Endothelial cell of hepatic sinusoid (primary cell): ENCODE results near the gene GRM8.
"Not testable (repeated sequence)": the region's sequence is repeated elsewhere in the genome, so short reads cannot be mapped to it uniquely, and the experiment has no call there.

Experiments
- in situ Hi-C: cut with HindIII; loops from 2 replicates; pipeline ENCODE4 v1.10.0; 2017; ENCODE audit warnings: low sequenced_read_pairs

GRM8 gene

GRCh38 chr7:126937171-126937570, 315.6 kb downstream of the GRM8 start:
- in situ Hi-C loops = no loop called here

- in situ Hi-C loops = no loop called here
These were observed 321.2 kb downstream of the GRM8 start for GRCh38 chr7:126931581-126931980.

- in situ Hi-C loops = no loop called here
These were observed 322.6 kb downstream of the GRM8 start for GRCh38 chr7:126930166-126930565.

- in situ Hi-C loops = no loop called here
These were observed 328.3 kb downstream of the GRM8 start for GRCh38 chr7:126924477-126924876.

- in situ Hi-C loops = not testable (repeated sequence)
These were observed 341.1 kb downstream of the GRM8 start for GRCh38 chr7:126911627-126912026.

GRCh38 chr7:126908564-126908963, 344.2 kb downstream of the GRM8 start:
- in situ Hi-C loops = not testable (repeated sequence)

GRCh38 chr7:126907657-126908056, 345.1 kb downstream of the GRM8 start:
- in situ Hi-C loops = not testable (repeated sequence)

- in situ Hi-C loops = not testable (repeated sequence)
These were observed 347.5 kb downstream of the GRM8 start for GRCh38 chr7:126905255-126905654.

- in situ Hi-C loops = not testable (repeated sequence)
These were observed 351.5 kb downstream of the GRM8 start for GRCh38 chr7:126901041-126901765.

- in situ Hi-C loops = not testable (repeated sequence)
These were observed 364.8 kb downstream of the GRM8 start for GRCh38 chr7:126887980-126888379.

- in situ Hi-C loops = not testable (repeated sequence)
These were observed 365.2 kb downstream of the GRM8 start for GRCh38 chr7:126887560-126887959.

- in situ Hi-C loops = not testable (repeated sequence)
These were observed 370.0 kb downstream of the GRM8 start for GRCh38 chr7:126882730-126883129.

GRCh38 chr7:126881908-126882307, 370.8 kb downstream of the GRM8 start:
- in situ Hi-C loops = not testable (repeated sequence)

- in situ Hi-C loops = no loop called here
These were observed 371.4 kb downstream of the GRM8 start for GRCh38 chr7:126881315-126881714.

GRCh38 chr7:126876536-126876935, 376.2 kb downstream of the GRM8 start:
- in situ Hi-C loops = not testable (repeated sequence)

GRCh38 chr7:126856691-126857291, 395.9 kb downstream of the GRM8 start:
- in situ Hi-C loops = no loop called here

GRCh38 chr7:126845331-126845730, 407.4 kb downstream of the GRM8 start:
- in situ Hi-C loops = no loop called here

GRCh38 chr7:126843883-126844282, 408.9 kb downstream of the GRM8 start:
- in situ Hi-C loops = no loop called here

GRCh38 chr7:126843336-126843735, 409.4 kb downstream of the GRM8 start:
- in situ Hi-C loops = no loop called here

- in situ Hi-C loops = no loop called here
These were observed 410.3 kb downstream of the GRM8 start for GRCh38 chr7:126842451-126842850.

GRCh38 chr7:126840869-126841268, 411.9 kb downstream of the GRM8 start:
- in situ Hi-C loops = no loop called here

- in situ Hi-C loops = no loop called here
These were observed 413.1 kb downstream of the GRM8 start for GRCh38 chr7:126839624-126840023.

- in situ Hi-C loops = no loop called here
These were observed 414.5 kb downstream of the GRM8 start for GRCh38 chr7:126838194-126838593.
